K562 (cell line): ENCODE data around the gene GLMP. TPM values are rescaled to one million over a fixed set of nuclear protein-coding genes. Genes with fewer than 3 reads are reported as not detected.

Experiments used
- CTBP1 ChIP-seq: fragments of 450-650 bp; IDR thresholded peaks from 2 replicates; pipeline ENCODE4 v1.6.1; 2016; ENCODE audit warnings: borderline replicate concordance
- CXXC5 ChIP-seq: fragments of 250-450 bp; sonication (Bioruptor Pico); IDR thresholded peaks from 2 replicates; pipeline ENCODE4 v1.8.0; 2022; ENCODE audit warnings: inconsistent platforms, mild to moderate bottlenecking, moderate library complexity
- ETS2 ChIP-seq: IDR thresholded peaks from 2 replicates; pipeline ENCODE4 v1.6.1; 2016; ENCODE audit warnings: borderline replicate concordance, missing genetic modification characterization, mild to moderate bottlenecking, moderate library complexity, missing compliant biosample characterization; ENCODE audit not compliant: poor library complexity, severe bottlenecking
- FOXA3 ChIP-seq, 2 experiments: fragments of 450-650 bp in 1 of 2; sonication (generic) in 1 of 2; formaldehyde crosslinking; IDR thresholded peaks in 1 of 2; conservative IDR thresholded peaks in 1 of 2; 2 replicates each; pipeline versions ENCODE4 v1.4.0 to v1.8.0; 2020 to 2022; ENCODE audit warnings: mild to moderate bottlenecking in 2 of 2, missing genetic modification reagents in 1 of 2
- KLF10 ChIP-seq: fragments of 250-450 bp; sonication (Bioruptor Pico); IDR thresholded peaks from 2 replicates; pipeline ENCODE4 v1.6.1; 2021; ENCODE audit warnings: matching md5 sums
- MTA2 ChIP-seq: fragments of 450-650 bp; IDR thresholded peaks from 2 replicates; pipeline ENCODE4 v1.6.1; 2016; ENCODE audit warnings: low read depth
- RBM34 ChIP-seq: fragments of 200-400 bp; formaldehyde crosslinking; IDR thresholded peaks from 2 replicates; pipeline ENCODE4 v1.6.1; 2018; ENCODE audit warnings: low read length, borderline replicate concordance; ENCODE audit not compliant: insufficient read depth
- TAF9B ChIP-seq: fragments of 450-650 bp; IDR thresholded peaks from 2 replicates; pipeline ENCODE4 v1.6.1; 2018; ENCODE audit warnings: mild to moderate bottlenecking; ENCODE audit not compliant: partially characterized antibody
- ZNF146 ChIP-seq: IDR thresholded peaks from one replicate; pipeline ENCODE4 v1.6.1; 2018; ENCODE audit warnings: missing compliant biosample characterization; ENCODE audit not compliant: unreplicated experiment
- ZNF586 ChIP-seq: fragments of 450-650 bp; formaldehyde crosslinking; conservative IDR thresholded peaks from 2 replicates; pipeline ENCODE4 v1.4.0; 2020; ENCODE audit warnings: mild to moderate bottlenecking, moderate library complexity
- ZNF785 ChIP-seq: fragments of 250-450 bp; sonication (Bioruptor Pico); IDR thresholded peaks from 2 replicates; pipeline ENCODE4 v1.4.0; 2020; ENCODE audit warnings: mild to moderate bottlenecking
- polyA plus RNA-seq, 8 experiments: library from polyadenylated mRNA; depleted of rRNA in 4 of 8; stranded (reverse) in 5 of 8; unstranded in 3 of 8; fragments of >200 nt; fragmentation: Nextera tagmentation in 2 of 8; fragmentation: Illumina TruSeq in 1 of 8; extraction: Ambion mirVana in 2 of 8; extraction: Trizol in 1 of 8; gene quantifications; 2 replicates each; pipeline versions ENCODE4 v1.2.1 to v1.2.3, GENCODE V29; 2011 to 2014; ENCODE audit warnings: inconsistent platforms in 1 of 8, missing spikeins in 1 of 8
- total RNA-seq, 7 experiments: library from RNA; depleted of rRNA in 6 of 7; stranded (reverse); fragments of >200 nt in 6 of 7; fragmentation: Illumina TruSeq in 2 of 7; extraction: Trizol in 2 of 7; gene quantifications; 2 replicates each; pipeline versions ENCODE4 v1.2.1 to v1.2.3, GENCODE V29; 2011 to 2021; ENCODE audit warnings: low replicate concordance in 1 of 7
- TF ChIP-seq, protein P1 (sequence below): fragments of 450-650 bp; IDR thresholded peaks from 2 replicates; pipeline ENCODE4 v1.7.0; 2016; ENCODE audit warnings: borderline replicate concordance
- TF ChIP-seq, protein P2 (sequence below): IDR thresholded peaks from 2 replicates; pipeline ENCODE4 v1.6.1; 2016; ENCODE audit warnings: missing genetic modification characterization, missing compliant biosample characterization
- TF ChIP-seq, protein P3 (sequence below): fragments of 150-350 bp; IDR thresholded peaks from 2 replicates; pipeline ENCODE4 v1.6.1; 2014; ENCODE audit warnings: low read depth, mild to moderate bottlenecking, low read length, borderline replicate concordance
- TF ChIP-seq, protein P4 (sequence below): fragments of 450-650 bp; formaldehyde crosslinking; IDR thresholded peaks from 2 replicates; pipeline ENCODE4 v1.4.0; 2020; ENCODE audit warnings: mild to moderate bottlenecking, mixed read lengths
- TF ChIP-seq, protein P5 (sequence below): fragments of 450-650 bp; formaldehyde crosslinking; IDR thresholded peaks from 2 replicates; pipeline ENCODE4 v1.4.0; 2022; ENCODE audit warnings: missing genetic modification characterization
- TF ChIP-seq, protein P6 (sequence below): fragments of 250-450 bp; sonication (Bioruptor Pico); IDR thresholded peaks from 2 replicates; pipeline ENCODE4 v1.4.0; 2020; ENCODE audit warnings: mild to moderate bottlenecking, moderate library complexity

The GLMP gene
- total and polyA plus RNA-seq, 9 of the 15 experiments (the other 6 are each of a cell fraction or from before 2014, with no cell fraction given) = 8.3 to 28.2 (median 22.4) TPM

DNA sequence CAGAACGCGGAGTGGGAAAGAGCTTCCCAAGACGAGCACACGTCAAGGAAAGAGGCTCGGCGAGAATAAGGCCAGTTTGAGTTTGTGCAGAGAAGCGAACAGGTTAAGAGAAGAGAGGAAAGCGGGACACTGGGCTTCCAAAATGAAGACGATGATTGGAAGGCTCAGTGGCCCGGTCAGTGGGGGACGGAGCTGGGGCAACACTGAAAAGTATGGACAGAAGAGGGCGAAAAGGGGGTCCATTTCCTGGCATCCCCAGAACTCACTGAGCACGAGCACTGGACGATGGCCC is 42.4 kb upstream of the GLMP start (continued):
- TF ChIP-seq, protein P1, sequence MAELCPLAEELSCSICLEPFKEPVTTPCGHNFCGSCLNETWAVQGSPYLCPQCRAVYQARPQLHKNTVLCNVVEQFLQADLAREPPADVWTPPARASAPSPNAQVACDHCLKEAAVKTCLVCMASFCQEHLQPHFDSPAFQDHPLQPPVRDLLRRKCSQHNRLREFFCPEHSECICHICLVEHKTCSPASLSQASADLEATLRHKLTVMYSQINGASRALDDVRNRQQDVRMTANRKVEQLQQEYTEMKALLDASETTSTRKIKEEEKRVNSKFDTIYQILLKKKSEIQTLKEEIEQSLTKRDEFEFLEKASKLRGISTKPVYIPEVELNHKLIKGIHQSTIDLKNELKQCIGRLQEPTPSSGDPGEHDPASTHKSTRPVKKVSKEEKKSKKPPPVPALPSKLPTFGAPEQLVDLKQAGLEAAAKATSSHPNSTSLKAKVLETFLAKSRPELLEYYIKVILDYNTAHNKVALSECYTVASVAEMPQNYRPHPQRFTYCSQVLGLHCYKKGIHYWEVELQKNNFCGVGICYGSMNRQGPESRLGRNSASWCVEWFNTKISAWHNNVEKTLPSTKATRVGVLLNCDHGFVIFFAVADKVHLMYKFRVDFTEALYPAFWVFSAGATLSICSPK = peak; percentile 74; the same call in 1 of the 2 replicates
- TF ChIP-seq, protein P2, sequence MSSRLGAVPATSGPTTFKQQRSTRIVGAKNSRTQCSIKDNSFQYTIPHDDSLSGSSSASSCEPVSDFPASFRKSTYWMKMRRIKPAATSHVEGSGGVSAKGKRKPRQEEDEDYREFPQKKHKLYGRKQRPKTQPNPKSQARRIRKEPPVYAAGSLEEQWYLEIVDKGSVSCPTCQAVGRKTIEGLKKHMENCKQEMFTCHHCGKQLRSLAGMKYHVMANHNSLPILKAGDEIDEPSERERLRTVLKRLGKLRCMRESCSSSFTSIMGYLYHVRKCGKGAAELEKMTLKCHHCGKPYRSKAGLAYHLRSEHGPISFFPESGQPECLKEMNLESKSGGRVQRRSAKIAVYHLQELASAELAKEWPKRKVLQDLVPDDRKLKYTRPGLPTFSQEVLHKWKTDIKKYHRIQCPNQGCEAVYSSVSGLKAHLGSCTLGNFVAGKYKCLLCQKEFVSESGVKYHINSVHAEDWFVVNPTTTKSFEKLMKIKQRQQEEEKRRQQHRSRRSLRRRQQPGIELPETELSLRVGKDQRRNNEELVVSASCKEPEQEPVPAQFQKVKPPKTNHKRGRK (tag) = no peak
- TF ChIP-seq FOXA3 (CRISPR knock-in tag; conservative IDR thresholded peaks at IDR 0.05 in 1 of 2, IDR thresholded peaks at IDR 0.05 in 1 of 2) = 0 out of 4 replicates have a peak, but pooled peaks of 1 of the 2 experiments have one; percentile 16
- TF ChIP-seq CXXC5 (CRISPR knock-in tag) = no peak
- TF ChIP-seq, protein P3, sequence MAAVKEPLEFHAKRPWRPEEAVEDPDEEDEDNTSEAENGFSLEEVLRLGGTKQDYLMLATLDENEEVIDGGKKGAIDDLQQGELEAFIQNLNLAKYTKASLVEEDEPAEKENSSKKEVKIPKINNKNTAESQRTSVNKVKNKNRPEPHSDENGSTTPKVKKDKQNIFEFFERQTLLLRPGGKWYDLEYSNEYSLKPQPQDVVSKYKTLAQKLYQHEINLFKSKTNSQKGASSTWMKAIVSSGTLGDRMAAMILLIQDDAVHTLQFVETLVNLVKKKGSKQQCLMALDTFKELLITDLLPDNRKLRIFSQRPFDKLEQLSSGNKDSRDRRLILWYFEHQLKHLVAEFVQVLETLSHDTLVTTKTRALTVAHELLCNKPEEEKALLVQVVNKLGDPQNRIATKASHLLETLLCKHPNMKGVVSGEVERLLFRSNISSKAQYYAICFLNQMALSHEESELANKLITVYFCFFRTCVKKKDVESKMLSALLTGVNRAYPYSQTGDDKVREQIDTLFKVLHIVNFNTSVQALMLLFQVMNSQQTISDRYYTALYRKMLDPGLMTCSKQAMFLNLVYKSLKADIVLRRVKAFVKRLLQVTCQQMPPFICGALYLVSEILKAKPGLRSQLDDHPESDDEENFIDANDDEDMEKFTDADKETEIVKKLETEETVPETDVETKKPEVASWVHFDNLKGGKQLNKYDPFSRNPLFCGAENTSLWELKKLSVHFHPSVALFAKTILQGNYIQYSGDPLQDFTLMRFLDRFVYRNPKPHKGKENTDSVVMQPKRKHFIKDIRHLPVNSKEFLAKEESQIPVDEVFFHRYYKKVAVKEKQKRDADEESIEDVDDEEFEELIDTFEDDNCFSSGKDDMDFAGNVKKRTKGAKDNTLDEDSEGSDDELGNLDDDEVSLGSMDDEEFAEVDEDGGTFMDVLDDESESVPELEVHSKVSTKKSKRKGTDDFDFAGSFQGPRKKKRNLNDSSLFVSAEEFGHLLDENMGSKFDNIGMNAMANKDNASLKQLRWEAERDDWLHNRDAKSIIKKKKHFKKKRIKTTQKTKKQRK = no peak
- no peak for TF ChIP-seq ZNF146 (CRISPR knock-in tag)
- TF ChIP-seq, protein P4, sequence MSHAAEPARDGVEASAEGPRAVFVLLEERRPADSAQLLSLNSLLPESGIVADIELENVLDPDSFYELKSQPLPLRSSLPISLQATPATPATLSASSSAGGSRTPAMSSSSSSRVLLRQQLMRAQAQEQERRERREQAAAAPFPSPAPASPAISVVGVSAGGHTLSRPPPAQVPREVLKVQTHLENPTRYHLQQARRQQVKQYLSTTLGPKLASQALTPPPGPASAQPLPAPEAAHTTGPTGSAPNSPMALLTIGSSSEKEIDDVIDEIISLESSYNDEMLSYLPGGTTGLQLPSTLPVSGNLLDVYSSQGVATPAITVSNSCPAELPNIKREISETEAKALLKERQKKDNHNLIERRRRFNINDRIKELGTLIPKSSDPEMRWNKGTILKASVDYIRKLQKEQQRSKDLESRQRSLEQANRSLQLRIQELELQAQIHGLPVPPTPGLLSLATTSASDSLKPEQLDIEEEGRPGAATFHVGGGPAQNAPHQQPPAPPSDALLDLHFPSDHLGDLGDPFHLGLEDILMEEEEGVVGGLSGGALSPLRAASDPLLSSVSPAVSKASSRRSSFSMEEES = no peak
- no peak for TF ChIP-seq ZNF785
- no peak for TF ChIP-seq TAF9B
- no peak for TF ChIP-seq RBM34
- no peak for TF ChIP-seq ETS2 (tag)
- TF ChIP-seq, protein P5, sequence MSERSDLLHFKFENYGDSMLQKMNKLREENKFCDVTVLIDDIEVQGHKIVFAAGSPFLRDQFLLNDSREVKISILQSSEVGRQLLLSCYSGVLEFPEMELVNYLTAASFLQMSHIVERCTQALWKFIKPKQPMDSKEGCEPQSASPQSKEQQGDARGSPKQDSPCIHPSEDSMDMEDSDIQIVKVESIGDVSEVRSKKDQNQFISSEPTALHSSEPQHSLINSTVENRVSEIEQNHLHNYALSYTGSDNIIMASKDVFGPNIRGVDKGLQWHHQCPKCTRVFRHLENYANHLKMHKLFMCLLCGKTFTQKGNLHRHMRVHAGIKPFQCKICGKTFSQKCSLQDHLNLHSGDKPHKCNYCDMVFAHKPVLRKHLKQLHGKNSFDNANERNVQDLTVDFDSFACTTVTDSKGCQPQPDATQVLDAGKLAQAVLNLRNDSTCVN (CRISPR knock-in tag) = peak; percentile 21; the same call in 1 of the 2 replicates
- TF ChIP-seq, protein P6, sequence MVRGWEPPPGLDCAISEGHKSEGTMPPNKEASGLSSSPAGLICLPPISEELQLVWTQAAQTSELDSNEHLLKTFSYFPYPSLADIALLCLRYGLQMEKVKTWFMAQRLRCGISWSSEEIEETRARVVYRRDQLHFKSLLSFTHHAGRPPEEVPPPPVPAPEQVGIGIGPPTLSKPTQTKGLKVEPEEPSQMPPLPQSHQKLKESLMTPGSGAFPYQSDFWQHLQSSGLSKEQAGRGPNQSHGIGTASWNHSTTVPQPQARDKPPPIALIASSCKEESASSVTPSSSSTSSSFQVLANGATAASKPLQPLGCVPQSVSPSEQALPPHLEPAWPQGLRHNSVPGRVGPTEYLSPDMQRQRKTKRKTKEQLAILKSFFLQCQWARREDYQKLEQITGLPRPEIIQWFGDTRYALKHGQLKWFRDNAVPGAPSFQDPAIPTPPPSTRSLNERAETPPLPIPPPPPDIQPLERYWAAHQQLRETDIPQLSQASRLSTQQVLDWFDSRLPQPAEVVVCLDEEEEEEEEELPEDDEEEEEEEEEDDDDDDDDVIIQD (CRISPR knock-in tag) = no peak
- no peak for TF ChIP-seq KLF10 (CRISPR knock-in tag)
- 0 out of 2 replicates have a peak, but pooled peaks have one; percentile 23 for TF ChIP-seq MTA2
- TF ChIP-seq ZNF586 = no peak; the same call in 1 of the 2 replicates
- TF ChIP-seq CTBP1 = 0 out of 2 replicates have a peak, but pooled peaks have one; percentile 18
